ENCODE results near the gene GFOD2.

GFOD2 gene

DNA sequence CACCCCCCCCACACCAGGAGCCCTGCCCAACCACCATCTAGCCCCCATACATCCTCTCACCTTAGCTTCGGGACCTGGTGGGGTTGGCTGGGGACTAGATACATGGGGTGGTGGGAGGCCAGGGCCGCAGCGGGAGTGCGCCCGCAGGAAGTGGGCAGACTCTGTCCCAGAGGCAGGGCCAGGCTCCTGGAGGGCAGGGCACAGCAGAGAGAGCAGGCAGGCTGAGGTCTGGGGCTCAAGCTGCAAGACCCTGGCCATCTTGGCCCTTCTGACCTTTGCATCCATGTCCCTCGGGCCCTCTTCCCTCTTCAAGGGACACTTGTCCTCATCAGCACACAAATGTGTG, 55.3 kb downstream of the GFOD2 start:
- Histone ChIP-seq H3K9me3 (no peaks in the 10 kb centered on the region), H3K4me3 (no peak overlapping the region), H3K27ac (no peak overlapping the region), H3K36me3 (peaks cover 0 to 26% (median 6%) of the 10 kb centered on the region in 3 donors), H3K27me3 (no peaks in the 10 kb centered on the region), H3K4me1 (peaks cover 0 to 48% (median 41%) of the 10 kb centered on the region in 4 donors)
- no peak for TF ChIP-seq CTCF (IDR thresholded peaks at IDR 0.05)
- intact Hi-C loops (cut with DNase I; ENCODE audit: low total_unique reads), result no loop called here
- DNase-seq, result peak in 1 of 2 donors; percentile 63

GRCh38 chr16:67663151-67663876, 55.8 kb downstream of the GFOD2 start:
- no peak for TF ChIP-seq CTCF (IDR thresholded peaks at IDR 0.05)
- no peak overlapping the region for H3K27ac ChIP-seq
- H3K4me1 ChIP-seq, result peaks cover 0 to 49% (median 44%) of the 10 kb centered on the region in 4 donors
- no peaks in the 10 kb centered on the region for H3K27me3 ChIP-seq
- no peaks in the 10 kb centered on the region for H3K9me3 ChIP-seq
- intact Hi-C loops (cut with DNase I; ENCODE audit: low total_unique reads), result no loop called here
- peaks cover 0 to 31% (median 7%) of the 10 kb centered on the region in 3 donors for H3K36me3 ChIP-seq
- H3K4me3 ChIP-seq, result no peak overlapping the region
- peak in 1 of 2 donors; percentile 64 for DNase-seq

DNA sequence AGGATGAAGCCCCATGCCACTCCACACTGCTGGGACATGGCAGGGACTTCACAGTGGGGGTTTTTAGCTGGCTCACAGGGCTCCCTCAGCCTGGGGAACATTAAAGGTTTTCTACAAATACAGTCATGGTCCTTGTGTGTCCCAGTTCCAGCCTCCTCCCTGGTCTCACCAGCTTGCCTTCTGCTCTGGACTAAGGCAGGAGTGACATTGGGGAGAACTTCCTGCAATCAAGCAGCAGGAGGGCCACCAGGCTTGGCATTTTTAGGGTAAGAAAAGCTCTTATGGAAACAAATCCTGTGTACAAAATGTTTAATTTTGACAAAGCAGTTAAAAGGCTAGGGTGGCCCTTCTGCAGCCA, 56.5 kb downstream of the GFOD2 start:
- intact Hi-C loops (cut with DNase I; ENCODE audit: low total_unique reads), result no loop called here
- DNase-seq, result no peak
- Histone ChIP-seq H3K36me3 (peaks cover 0 to 38% (median 14%) of the 10 kb centered on the region in 3 donors), H3K27ac (no peak overlapping the region), H3K4me1 (peaks cover 0 to 42% (median 40%) of the 10 kb centered on the region in 4 donors), H3K27me3 (no peaks in the 10 kb centered on the region), H3K9me3 (no peaks in the 10 kb centered on the region), H3K4me3 (no peak overlapping the region)
- TF ChIP-seq CTCF (IDR thresholded peaks at IDR 0.05), result no peak

DNA sequence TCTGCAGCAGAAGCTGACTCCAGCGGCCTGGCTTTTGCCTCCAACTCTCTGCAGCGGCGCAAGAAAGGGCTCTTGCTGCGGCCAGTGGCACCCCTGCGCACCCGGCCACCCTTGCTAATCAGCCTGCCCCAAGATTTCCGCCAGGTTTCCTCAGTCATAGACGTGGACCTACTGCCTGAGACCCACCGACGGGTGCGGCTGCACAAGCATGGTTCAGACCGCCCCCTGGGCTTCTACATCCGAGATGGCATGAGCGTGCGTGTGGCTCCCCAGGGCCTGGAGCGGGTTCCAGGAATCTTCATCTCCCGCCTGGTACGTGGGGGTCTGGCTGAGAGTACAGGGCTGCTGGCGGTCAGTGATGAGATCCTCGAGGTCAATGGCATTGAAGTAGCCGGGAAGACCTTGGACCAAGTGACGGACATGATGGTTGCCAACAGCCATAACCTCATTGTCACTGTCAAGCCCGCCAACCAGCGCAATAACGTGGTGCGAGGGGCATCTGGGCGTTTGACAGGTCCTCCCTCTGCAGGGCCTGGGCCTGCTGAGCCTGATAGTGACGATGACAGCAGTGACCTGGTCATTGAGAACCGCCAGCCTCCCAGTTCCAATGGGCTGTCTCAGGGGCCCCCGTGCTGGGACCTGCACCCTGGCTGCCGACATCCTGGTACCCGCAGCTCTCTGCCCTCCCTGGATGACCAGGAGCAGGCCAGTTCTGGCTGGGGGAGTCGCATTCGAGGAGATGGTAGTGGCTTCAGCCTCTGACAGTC, 57.0 kb downstream of the GFOD2 start:
- peak overlapping the region in 1 of 2 donors; percentile 91 for H3K27ac ChIP-seq
- no peaks in the 10 kb centered on the region for H3K9me3 ChIP-seq
- TF ChIP-seq CTCF (IDR thresholded peaks at IDR 0.05), result no peak
- no peaks in the 10 kb centered on the region for H3K27me3 ChIP-seq
- intact Hi-C loops (cut with DNase I; ENCODE audit: low total_unique reads), result no loop called here
- H3K4me3 ChIP-seq, result no peak overlapping the region
- H3K4me1 ChIP-seq, result peaks cover 0 to 36% (median 35%) of the 10 kb centered on the region in 4 donors
- DNase-seq, result peak in 1 of 2 donors; percentile 67
- peaks cover 0 to 43% (median 19%) of the 10 kb centered on the region in 3 donors for H3K36me3 ChIP-seq

DNA sequence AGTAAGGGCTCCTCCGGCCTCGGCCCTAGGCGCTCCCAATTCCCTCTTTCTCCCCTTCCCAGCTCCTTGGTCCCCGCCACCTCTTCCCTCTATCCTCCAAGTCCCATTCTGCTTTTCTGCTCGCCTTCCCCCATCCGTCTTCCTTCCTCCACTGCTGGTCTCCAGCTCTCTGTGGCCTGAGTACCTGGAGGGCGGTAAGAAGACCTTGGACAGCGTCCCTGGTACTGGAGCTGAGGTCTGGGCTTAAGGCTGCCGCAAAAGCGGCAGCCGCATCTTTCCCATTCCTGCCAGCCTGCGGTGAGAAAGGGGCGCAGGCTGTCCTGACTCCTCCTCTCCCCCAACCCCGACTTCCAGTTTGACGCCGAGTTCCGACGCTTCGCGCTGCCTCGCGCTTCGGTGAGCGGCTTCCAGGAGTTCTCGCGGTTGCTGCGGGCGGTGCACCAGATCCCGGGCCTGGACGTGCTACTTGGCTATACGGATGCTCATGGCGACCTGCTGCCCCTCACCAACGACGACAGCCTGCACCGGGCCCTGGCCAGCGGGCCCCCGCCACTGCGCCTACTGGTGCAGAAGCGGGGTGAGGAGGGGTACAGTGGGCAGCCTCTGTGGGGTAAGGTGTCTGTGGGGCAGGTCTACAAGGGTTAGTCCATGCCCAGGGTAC, 57.9 kb downstream of the GFOD2 start:
- no peaks in the 10 kb centered on the region for H3K9me3 ChIP-seq
- peaks cover 0 to 31% (median 28%) of the 10 kb centered on the region in 4 donors for H3K4me1 ChIP-seq
- peak overlapping the region; percentile 91 to 97 for H3K27ac ChIP-seq
- no peak for TF ChIP-seq CTCF (IDR thresholded peaks at IDR 0.05)
- H3K27me3 ChIP-seq, result peaks cover 0 to under 1% of the 10 kb centered on the region in 2 donors
- peak in 1 of 2 donors; percentile 63 for DNase-seq
- intact Hi-C loops (cut with DNase I; ENCODE audit: low total_unique reads), result no loop called here
- peak overlapping the region; percentile 68 to 80 for H3K4me3 ChIP-seq
- H3K36me3 ChIP-seq, result peaks cover 0 to 52% (median 20%) of the 10 kb centered on the region in 3 donors
